OCI-LY7 (cell line): ENCODE measurements around the gene MYL11.

Experiments used
- CTCF ChIP-seq: fragments of 200-600 bp; sonication (generic); conservative IDR thresholded peaks from 2 replicates; pipeline ENCODE4 v1.5.1; 2014; ENCODE audit warnings: mild to moderate bottlenecking, antibody characterized with exemption, low read length, moderate library complexity, mixed read lengths
- EZH2phosphoT487 ChIP-seq: fragments of 200-600 bp; sonication (generic); IDR thresholded peaks from 2 replicates; pipeline ENCODE4 v1.6.1; 2018; ENCODE audit warnings: low read depth, borderline replicate concordance, mild to moderate bottlenecking, mixed run types, antibody characterized with exemption, low read length, moderate library complexity, mixed read lengths

DNA sequence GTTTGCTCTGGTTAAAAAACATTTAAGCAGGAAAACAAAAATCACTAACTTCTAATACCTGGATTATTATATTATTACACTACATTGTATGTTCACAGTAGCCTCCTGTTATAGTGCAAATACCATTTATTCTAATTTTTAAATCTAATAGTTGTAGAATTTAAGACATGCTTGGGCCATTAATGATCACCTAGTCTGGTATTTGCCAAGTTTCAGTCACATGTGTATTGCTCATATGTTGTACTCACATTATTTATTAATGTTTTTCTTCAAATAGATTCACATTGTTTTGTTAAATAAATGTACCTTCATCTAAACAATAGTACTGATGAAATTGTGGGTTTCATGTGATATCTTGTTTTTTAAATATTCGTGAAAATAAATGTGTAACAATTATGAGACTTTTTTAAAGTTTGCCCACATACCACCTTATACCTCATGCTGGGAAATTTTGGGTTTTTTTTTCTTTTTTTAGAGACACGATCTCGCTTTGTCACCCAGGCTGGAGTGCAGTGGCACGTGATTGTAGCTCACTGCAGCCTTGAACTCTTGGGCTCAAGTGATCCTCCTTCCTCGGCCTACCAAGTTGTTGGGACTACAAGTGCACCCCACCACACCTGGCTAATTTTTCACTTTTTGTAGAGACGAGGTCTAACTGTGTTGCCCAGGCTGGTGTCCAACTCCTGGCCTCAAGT, 38.7 kb downstream of the MYL11 start:
- TF ChIP-seq CTCF: no peak
- TF ChIP-seq EZH2phosphoT487: no peak
